ENCODE measurements around the gene MTG1. TPM values are rescaled to one million over a fixed set of nuclear protein-coding genes. Genes with fewer than 3 reads are reported as not detected.

The MTG1 gene
- total RNA-seq, 1 donor from 2014 or later, result 44.0 TPM

DNA sequence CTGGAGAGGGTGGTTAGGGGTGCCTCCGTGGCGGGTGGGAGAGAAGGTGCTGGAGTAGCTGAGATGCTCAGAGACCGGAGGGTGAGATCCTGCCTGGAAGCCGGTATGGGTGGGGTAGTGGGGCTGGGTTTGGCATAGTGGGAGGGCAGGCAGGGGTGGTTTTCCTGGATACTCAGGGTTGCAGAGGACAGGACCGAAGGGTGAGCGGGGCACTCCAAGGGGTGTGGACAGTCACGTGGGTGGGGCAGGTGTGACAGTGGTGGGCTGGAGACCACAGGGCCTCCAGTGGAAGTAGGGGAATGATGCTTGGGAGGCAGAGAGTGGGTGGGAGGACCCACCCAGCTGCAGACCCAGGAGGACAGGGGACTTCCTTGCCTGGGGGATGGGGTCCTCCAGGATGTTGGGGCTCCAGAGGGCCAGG is 61.7 kb downstream of the MTG1 start:
- H3K4me1 Mint-ChIP-seq (ENCODE audit: low read depth, unreplicated experiment), result no peaks in the 10 kb centered on the region
- peaks cover 11% of the 10 kb centered on the region for H3K27me3 Mint-ChIP-seq (ENCODE audit: low read depth, unreplicated experiment)
- no peak overlapping the region for H3K27ac Mint-ChIP-seq (ENCODE audit: unreplicated experiment)
- no peaks in the 10 kb centered on the region for H3K79me2 ChIP-seq (ENCODE audit: insufficient read depth, low read length)
- no peak for TF ChIP-seq CTCF (IDR thresholded peaks at IDR 0.05; ENCODE audit: insufficient read depth, low read depth, low read length)
- no peak for TF ChIP-seq EZH2 (IDR thresholded peaks at IDR 0.05; ENCODE audit: insufficient read depth, low read length)
- H3K4me2 ChIP-seq (ENCODE audit: low read length), result no peak overlapping the region
- no peak overlapping the region for H3K9ac ChIP-seq (ENCODE audit: low read length)
- no peaks in the 10 kb centered on the region for H3K36me3 Mint-ChIP-seq (ENCODE audit: low read depth, unreplicated experiment)
- FAIRE-seq, result no peak
- H2AFZ ChIP-seq (ENCODE audit: low read depth, low read length), result no peak overlapping the region
- no peaks in the 10 kb centered on the region for H3K9me3 Mint-ChIP-seq (ENCODE audit: unreplicated experiment)
- H3K27ac ChIP-seq (ENCODE audit: low read depth, low read length), result no peak overlapping the region
- H3K4me3 ChIP-seq (ENCODE audit: insufficient read depth, low read depth, low read length), result no peak overlapping the region
- peaks cover 5% of the 10 kb centered on the region for H3K9me3 ChIP-seq (ENCODE audit: insufficient read depth, low read depth, low read length)
- H3K27me3 ChIP-seq (ENCODE audit: insufficient read depth, low read length), result no peaks in the 10 kb centered on the region
- H3K4me1 ChIP-seq (ENCODE audit: insufficient read depth, low read length), result no peaks in the 10 kb centered on the region
- H3K4me3 Mint-ChIP-seq (ENCODE audit: unreplicated experiment), result no peak overlapping the region
- no peaks in the 10 kb centered on the region for H3K36me3 ChIP-seq (ENCODE audit: insufficient read depth, low read length)
- no peaks in the 10 kb centered on the region for H4K20me1 ChIP-seq (ENCODE audit: insufficient read depth, low read length)
- no peak for DNase-seq (ENCODE audit: low read depth)

- H3K9me3 ChIP-seq (ENCODE audit: insufficient read depth, low read depth, low read length), result peaks cover 5% of the 10 kb centered on the region
- peaks cover 11% of the 10 kb centered on the region for H3K27me3 Mint-ChIP-seq (ENCODE audit: low read depth, unreplicated experiment)
Measured at GRCh38 chr10:133456041-133456951, 62.3 kb downstream of the MTG1 start.

More at GRCh38 chr10:133456041-133456951, 62.3 kb downstream of the MTG1 start:
- Histone ChIP-seq H2AFZ (ENCODE audit: low read depth, low read length) (no peak overlapping the region), H3K79me2 (ENCODE audit: insufficient read depth, low read length) (no peaks in the 10 kb centered on the region), H3K4me2 (ENCODE audit: low read length) (no peak overlapping the region), H3K27ac (ENCODE audit: low read depth, low read length) (no peak overlapping the region), H3K4me3 (ENCODE audit: insufficient read depth, low read depth, low read length) (no peak overlapping the region), H4K20me1 (ENCODE audit: insufficient read depth, low read length) (no peaks in the 10 kb centered on the region), H3K27me3 (ENCODE audit: insufficient read depth, low read length) (no peaks in the 10 kb centered on the region), H3K4me1 (ENCODE audit: insufficient read depth, low read length) (no peaks in the 10 kb centered on the region), H3K9ac (ENCODE audit: low read length) (no peak overlapping the region), H3K36me3 (ENCODE audit: insufficient read depth, low read length) (no peaks in the 10 kb centered on the region)
- Mint-ChIP-seq H3K9me3 (ENCODE audit: unreplicated experiment) (no peaks in the 10 kb centered on the region), H3K27ac (ENCODE audit: unreplicated experiment) (no peak overlapping the region), H3K4me3 (ENCODE audit: unreplicated experiment) (no peak overlapping the region), H3K36me3 (ENCODE audit: low read depth, unreplicated experiment) (no peaks in the 10 kb centered on the region), H3K4me1 (ENCODE audit: low read depth, unreplicated experiment) (no peaks in the 10 kb centered on the region)
- no peak for TF ChIP-seq EZH2 (IDR thresholded peaks at IDR 0.05; ENCODE audit: insufficient read depth, low read length)
- no peak for TF ChIP-seq CTCF (IDR thresholded peaks at IDR 0.05; ENCODE audit: insufficient read depth, low read depth, low read length)
- FAIRE-seq (no peak), DNase-seq (ENCODE audit: low read depth) (no peak)

All from astrocyte (in vitro differentiated cells and primary cell).